GM21825 (cell line): Measurements from ENCODE around the gene POLR1A.

Experiments used
- ATAC-seq: cut with Tn5 transposase; IDR thresholded peaks from one replicate; pipeline ENCODE4 v1.9.1; 2021; ENCODE audit warnings: mild to moderate bottlenecking, moderate library complexity; ENCODE audit not compliant: unreplicated experiment

Gene POLR1A

DNA sequence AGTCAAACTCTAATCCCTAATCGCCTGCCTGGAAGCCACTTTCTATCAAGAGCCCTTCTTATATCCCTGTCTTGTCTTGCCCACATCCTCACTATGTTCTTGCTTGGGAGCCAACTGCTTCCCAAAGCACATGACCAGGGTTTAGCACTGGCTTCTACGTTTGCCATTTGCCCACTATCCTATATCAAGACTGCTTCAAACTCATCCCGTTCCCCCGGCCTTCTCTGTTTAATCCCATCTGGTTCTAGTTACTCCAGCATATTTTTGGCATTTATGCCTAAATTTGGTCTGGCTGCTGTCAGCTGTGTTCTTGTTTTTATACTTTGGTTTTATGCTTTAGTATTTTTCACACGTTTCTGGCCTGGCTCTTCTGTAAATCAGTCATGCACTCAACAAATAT lies 40.2 kb downstream of the POLR1A start:
- no peak for ATAC-seq

DNA sequence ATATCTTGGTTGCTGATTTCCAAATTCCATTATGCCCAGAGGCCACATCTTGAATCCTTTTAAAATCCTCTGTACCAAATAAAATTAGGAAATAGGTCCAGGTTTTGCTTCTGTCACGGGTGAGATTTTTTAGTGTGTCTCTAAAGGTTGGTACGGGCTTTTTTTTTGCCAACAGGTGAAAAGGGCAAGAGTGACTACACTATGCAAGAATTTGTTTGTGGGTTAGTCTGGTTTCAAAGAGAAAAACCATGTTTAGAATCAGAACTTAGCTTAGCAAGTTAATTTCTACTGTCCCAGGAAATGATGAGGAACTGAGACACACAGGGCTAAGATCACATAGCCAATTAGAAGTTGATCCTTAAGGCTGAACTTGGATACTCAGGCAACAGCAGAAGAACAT lies 41.7 kb downstream of the POLR1A start:
- ATAC-seq = no peak

GRCh38 chr2:86062043-86062442 lies 43.6 kb downstream of the POLR1A start:
- no peak for ATAC-seq

DNA sequence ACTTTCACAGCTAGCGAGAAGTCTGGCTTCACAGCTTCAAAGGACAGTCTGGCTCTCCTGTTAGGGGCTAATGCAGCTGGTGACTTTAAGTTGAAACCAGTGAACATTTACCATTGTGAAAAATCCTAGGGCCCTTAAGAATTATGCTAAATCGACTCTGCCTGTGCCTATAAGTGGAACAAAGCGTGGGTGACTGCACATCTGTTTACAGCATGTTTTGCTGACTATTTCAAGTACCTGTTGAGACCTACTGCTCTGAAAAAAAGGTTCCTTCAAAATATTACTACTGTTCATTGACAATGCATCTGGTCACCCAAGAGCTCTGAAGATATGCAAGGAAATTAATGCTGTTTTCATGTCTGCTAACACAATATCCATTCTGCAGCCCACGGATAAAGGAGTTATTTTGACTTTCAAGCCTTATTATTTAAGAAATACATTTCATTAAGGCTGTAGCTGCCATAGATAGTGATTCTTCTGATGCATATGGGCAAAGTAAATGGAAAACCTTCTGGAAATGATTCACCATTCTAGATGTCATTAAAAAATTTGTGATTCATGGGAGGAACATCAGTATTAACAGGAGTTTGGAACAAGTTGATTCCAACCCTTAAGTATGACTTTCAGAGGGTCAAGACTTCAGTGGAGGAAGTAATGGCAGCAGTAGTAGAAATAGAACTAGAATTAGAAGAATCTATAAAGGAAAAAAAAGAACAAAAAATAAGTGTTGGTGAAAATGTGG lies 48.9 kb downstream of the POLR1A start:
- ATAC-seq = no peak

- ATAC-seq = no peak
Observed at GRCh38 chr2:86055314-86055713, 50.4 kb downstream of the POLR1A start.

DNA sequence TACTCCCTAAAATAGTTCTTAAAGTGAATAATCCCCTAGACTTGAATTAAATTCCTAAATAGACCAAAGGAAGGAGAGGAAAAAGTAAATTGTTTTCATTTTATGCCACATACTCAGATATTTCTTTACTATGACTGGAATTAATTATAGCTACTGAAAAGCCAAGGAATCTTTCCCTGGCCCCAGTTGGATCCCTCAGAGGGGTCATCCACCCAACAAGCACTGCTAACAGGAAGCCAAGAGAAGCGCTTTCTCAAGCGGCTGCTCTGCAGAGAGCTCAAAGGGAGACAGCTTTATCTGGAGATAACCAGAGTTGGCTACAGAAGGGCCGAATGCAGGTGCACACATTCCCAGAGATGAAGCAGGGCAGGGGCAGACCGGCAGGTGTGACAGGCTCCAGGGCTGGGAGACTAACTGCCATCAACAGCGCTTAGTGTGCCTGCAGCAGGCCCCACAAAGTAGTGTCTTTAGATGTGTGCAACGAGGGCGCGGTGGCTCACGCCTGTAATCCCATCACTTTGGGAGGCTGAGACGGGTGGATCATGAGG lies 51.1 kb downstream of the POLR1A start:
- ATAC-seq = no peak

GRCh38 chr2:86053166-86053565 lies 52.5 kb downstream of the POLR1A start:
- ATAC-seq = no peak

DNA sequence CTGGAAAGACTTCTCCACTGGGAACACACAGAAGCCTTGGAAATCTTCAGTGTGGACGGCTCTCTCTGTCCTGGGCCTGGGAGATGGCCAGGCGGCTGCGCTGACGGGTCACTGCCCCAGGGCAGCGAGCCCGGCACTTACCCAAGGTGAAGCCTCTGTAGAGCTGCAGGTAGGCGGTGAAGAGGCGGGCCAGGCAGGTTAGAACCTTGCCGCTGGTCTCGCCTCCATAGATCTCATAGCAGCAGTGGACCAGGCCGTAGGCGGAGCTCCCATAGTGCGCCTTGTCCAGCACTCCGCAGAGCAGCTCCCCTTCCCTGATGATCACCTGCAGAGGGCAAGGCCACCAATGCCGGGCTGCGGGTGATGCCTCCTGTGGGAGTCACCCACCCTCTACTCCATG lies 53.0 kb downstream of the POLR1A start:
- no peak for ATAC-seq

DNA sequence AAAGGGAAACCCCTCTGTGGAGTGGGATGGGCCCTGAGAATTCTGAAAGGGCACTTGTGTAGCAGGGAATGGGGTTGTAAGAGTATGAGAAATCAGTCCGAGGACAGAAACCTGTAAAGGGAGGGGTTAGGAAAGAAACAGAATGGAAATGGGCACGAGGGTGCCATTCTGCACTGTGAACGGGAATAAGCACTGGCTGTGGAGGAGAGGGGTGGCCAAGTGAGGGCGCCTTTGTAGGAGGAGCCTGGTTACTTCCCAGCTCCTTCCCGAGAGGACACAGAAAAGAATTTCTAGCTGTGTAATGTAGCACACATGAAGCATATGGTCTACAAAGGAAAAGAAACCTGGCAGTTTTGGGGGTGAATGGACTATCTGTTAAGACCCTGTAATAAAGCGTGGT lies 53.4 kb downstream of the POLR1A start:
- ATAC-seq = no peak

- no peak for ATAC-seq
Observed at GRCh38 chr2:86050301-86050700, 55.4 kb downstream of the POLR1A start.

DNA sequence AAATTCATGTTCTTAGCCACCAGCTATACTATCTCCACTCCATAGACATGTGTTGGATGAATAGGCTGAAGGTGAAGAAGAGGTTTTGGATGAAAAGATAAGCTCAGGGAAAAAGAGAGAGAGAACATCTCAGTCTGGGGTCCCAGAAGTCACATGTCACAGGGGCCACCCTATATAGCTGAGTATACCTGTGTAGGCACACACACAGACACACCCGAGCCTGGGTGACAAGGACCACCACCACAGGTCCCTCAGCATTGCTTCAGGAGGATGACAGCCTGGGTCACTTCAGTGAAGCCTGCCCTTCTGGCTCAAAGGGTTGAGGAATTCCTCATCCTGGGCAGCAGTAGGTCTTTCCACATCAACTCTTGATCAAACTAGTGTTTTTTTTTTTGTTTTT lies 56.2 kb downstream of the POLR1A start:
- ATAC-seq = no peak

DNA sequence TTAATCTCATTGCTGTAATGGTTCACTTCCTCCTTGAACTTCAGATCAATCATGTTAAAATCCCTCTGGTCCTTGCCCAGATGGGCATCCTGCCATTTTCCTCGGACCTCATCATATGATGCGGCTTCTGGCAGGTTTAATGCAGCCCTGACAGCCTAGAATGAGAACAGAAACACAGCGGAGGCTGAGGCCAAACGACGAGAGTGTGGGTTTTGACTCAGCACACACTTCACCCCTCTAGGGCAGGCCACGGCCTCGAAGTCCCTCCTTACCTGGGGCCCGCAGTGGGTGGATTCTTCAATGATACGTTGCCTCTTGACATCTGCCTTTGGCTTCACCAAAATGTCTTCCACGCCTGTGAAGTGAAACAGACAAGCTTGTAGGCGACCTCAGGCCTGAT lies 56.8 kb downstream of the POLR1A start:
- no peak for ATAC-seq

DNA sequence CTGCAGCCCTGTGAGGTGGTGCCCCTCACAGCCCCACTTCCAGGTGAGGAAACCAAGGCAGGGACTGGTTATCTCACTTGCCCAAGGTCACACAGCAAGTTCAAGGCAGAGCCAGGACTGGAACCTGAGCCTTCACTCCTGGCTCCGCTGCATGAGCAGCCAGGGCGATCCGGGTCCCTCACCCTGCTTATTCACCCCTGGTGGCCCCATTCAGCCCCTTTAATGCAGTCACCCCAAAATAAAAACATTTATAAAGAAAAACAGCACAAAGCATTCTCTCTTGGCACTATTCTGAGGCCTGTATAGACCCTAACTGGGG lies 57.3 kb downstream of the POLR1A start:
- no peak for ATAC-seq

DNA sequence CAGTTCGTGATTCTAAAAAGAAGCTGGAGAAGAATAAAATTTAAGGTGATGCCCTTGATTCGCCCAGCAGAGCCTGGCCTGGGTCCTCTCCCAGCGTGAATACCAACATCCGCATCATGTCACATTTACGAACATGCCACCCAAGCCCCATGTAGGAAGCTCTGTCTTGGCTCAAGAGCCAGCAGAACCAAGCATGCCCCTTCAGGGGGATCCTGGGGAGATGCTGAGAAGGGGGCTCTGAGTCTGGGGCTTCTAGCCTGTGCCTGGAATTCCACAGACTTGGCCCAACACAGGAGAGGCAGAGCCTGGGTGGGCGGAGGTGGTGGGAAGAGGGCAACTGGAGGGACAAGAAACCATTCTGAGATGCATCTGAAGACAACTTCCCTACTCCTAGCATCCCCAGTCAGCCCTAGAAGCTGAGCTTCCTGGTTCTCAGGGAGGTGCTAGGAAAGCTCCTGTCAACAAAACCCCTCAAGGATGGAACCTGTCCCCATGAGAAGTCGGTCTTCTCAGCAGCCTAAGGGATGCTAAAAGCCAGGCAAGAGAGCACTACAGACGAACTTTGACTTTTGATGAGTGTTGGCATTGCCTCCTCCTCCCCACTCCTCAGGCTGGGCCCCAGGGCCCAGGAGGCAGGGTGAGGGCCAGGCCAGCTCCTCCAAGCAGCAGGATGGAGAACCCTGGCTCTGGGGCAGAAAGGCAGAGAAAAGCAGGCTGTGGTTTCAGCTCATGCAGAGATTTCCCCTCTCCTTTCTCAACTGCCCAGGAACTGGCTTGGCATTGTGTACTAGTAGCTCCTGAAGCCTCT lies 57.9 kb downstream of the POLR1A start:
- ATAC-seq = no peak

DNA sequence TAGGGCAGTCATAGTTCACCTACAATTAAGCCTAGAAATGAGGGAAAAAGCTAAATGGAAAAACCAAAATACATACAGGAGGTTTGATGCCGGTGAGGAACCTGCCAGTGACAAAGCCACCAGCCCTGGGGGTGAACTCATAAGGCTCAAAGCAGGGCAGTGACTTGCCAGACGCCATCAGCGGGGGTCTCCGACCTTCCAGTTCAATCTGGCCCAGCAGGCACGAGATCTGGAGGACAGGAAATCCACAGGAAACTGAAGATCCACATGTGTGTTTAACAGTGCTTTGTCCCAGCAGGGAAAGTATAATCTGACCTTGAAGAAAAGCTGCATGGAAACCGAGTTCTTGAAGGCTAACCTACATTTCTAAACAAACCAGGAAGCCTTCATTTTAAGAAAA lies 60.1 kb downstream of the POLR1A start:
- ATAC-seq = no peak

DNA sequence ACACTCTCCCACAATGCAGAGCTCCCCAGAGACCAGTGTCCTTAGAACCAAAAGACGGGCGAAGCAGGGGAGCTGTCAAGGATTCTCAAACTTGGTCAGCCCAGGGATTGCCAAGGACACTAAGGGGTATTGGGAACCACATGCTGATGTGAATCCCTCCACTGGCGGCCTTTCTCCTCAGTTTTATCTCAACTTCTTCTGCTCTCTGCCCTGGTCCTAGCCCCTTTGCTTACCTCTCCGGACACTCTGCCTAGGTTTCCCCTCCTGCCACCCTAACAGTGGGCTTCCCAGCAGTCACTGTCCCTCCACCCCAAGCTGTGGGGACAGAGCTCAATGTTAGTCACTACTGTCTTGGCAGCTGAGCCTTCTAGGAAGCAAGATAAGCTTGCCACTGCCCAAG lies 61.1 kb downstream of the POLR1A start:
- no peak for ATAC-seq

GRCh38 chr2:86044045-86044444 lies 61.6 kb downstream of the POLR1A start:
- no peak for ATAC-seq

- no peak for ATAC-seq
Observed at GRCh38 chr2:86042256-86043168, 63.2 kb downstream of the POLR1A start.

DNA sequence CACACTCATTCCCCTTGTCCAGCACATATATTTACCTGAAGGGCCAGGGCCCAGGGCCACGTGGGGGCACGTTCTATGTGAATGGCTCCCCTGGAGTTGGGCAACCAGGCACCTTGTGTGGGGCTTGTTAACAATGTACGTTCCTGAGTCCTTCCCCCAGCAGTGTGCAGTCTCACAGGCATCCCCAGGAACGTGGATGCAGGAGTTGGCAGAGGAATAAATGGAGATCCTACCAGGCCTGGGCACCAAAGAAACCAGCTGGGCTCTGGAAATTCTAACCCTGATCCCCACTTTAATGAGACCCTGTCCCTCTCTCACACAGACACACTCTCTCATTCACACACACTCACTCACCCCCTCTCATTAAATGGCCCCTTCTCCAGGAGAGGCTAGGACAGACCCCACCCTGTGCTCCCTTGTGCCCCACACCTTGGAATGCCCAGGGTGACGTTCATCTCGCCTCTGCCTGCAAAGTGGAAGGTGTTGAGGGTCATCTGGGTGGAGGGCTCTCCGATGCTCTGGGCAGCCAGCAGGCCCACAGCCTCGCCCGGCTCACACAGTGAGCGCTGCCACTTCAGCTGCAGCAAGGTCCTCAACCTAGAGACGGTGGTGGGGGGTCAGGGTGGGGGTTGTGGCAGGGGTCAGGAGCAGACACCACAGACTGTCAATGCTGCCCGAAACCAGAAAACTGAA lies 65.6 kb downstream of the POLR1A start:
- ATAC-seq = no peak

DNA sequence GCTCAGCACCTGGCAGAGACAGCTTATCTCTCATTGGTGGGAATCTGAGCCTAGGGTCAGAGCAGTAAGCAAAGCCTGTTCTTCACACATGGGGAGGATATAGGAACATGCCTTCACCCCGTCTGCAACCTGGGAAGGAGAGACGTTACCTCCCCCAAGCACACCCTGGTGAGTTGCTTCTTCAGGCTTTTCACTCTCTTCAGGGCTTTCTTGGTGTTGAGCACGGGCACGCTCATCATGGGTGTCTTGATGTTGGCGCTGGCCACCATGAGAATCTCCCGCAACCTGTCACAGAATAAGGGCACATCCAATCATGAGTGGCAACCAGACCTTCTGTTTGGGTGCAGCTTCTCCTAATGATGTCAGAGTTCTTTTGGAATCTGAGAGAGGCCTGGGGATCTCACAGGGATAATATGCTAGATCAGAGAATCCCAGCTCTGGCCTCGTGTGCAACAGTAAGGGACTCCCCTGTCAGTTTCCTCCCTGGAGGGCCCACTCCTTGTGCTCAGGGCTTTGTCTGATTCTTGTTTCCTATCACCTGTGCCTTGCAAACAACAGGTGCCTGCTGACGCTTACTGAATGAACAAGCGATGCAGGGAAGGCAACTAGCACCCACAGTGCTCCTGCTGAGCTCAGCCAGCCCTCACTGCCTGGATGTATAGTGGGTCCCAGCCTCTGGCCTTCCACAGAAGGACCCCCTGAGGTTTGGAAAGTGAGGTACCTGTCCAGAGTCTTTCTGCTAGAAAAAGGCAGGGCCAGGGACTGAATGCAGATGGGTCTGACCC lies 66.3 kb downstream of the POLR1A start:
- ATAC-seq = no peak
